Duodenal mucosa (tissue), 2 donors: Measurements from ENCODE around the gene PHF20.
"Not testable (repeated sequence)": the region's sequence is repeated elsewhere in the genome, so short reads cannot be mapped to it uniquely, and the experiment has no call there.

ENCODE experiments used
- H3K27ac ChIP-seq: one replicate; pipeline ENCODE4 v1.7.0; 2013; ENCODE audit warnings: low read depth, low read length
- H3K27me3 ChIP-seq, 2 donors: one replicate each; pipeline ENCODE4 v1.7.0; 2013; ENCODE audit warnings: low read length in 2 of 2, control low read depth in 1 of 2; ENCODE audit not compliant: insufficient read depth in 2 of 2, control insufficient read depth in 1 of 2
- H3K36me3 ChIP-seq, 2 donors: one replicate each; pipeline ENCODE4 v1.7.0; 2013; ENCODE audit warnings: low read length in 2 of 2, control low read depth in 1 of 2; ENCODE audit not compliant: insufficient read depth in 2 of 2, control insufficient read depth in 1 of 2
- H3K4me1 ChIP-seq, 2 donors: one replicate each; pipeline ENCODE4 v1.7.0; 2013; ENCODE audit warnings: low read length in 2 of 2, control low read depth in 1 of 2; ENCODE audit not compliant: insufficient read depth in 2 of 2, control insufficient read depth in 1 of 2
- H3K4me3 ChIP-seq, 2 donors: one replicate each; pipeline ENCODE4 v1.7.0; 2013; ENCODE audit warnings: low read length in 2 of 2, low read depth in 1 of 2
- H3K9ac ChIP-seq, 2 donors: one replicate each; pipeline ENCODE4 v1.7.0; 2013; ENCODE audit warnings: low read length in 2 of 2, low read depth in 1 of 2
- H3K9me3 ChIP-seq, 2 donors: one replicate each; pipeline ENCODE4 v1.7.0; 2013; ENCODE audit warnings: low read length in 2 of 2, control low read depth in 1 of 2; ENCODE audit not compliant: control insufficient read depth in 1 of 2

The PHF20 gene

GRCh38 chr20:35981969-35982368, 210.2 kb downstream of the PHF20 start:
- H3K4me3 ChIP-seq, result no peak overlapping the region
- no peaks in the 10 kb centered on the region for H3K27me3 ChIP-seq
- H3K9me3 ChIP-seq, result no peaks in the 10 kb centered on the region
- H3K27ac ChIP-seq, result no peak overlapping the region
- H3K4me1 ChIP-seq, result no peaks in the 10 kb centered on the region
- no peaks in the 10 kb centered on the region for H3K36me3 ChIP-seq
- no peak overlapping the region for H3K9ac ChIP-seq

GRCh38 chr20:35984382-35984781, 212.6 kb downstream of the PHF20 start:
- no peaks in the 10 kb centered on the region for H3K27me3 ChIP-seq
- no peaks in the 10 kb centered on the region for H3K36me3 ChIP-seq
- H3K4me1 ChIP-seq, result no peaks in the 10 kb centered on the region
- no peak overlapping the region for H3K9ac ChIP-seq
- H3K9me3 ChIP-seq, result no peaks in the 10 kb centered on the region
- no peak overlapping the region for H3K4me3 ChIP-seq
- H3K27ac ChIP-seq, result no peak overlapping the region

- Histone ChIP-seq H3K36me3 (no peaks in the 10 kb centered on the region), H3K27me3 (no peaks in the 10 kb centered on the region), H3K9me3 (no peaks in the 10 kb centered on the region), H3K9ac (no peak overlapping the region), H3K4me3 (no peak overlapping the region), H3K27ac (no peak overlapping the region), H3K4me1 (no peaks in the 10 kb centered on the region)
Observed at GRCh38 chr20:35985806-35986205, 214.0 kb downstream of the PHF20 start.

- no peaks in the 10 kb centered on the region for H3K36me3 ChIP-seq
- H3K4me3 ChIP-seq, result no peak overlapping the region
- no peak overlapping the region for H3K9ac ChIP-seq
- H3K9me3 ChIP-seq, result no peaks in the 10 kb centered on the region
- H3K27me3 ChIP-seq, result no peaks in the 10 kb centered on the region
- H3K27ac ChIP-seq, result no peak overlapping the region
- no peaks in the 10 kb centered on the region for H3K4me1 ChIP-seq
Observed at GRCh38 chr20:35988910-35989463, 217.2 kb downstream of the PHF20 start.

- Histone ChIP-seq H3K27ac (no peak overlapping the region), H3K4me3 (no peak overlapping the region), H3K9me3 (no peaks in the 10 kb centered on the region), H3K9ac (no peak overlapping the region), H3K36me3 (no peaks in the 10 kb centered on the region), H3K27me3 (no peaks in the 10 kb centered on the region), H3K4me1 (no peaks in the 10 kb centered on the region)
Observed at GRCh38 chr20:35991142-35991771, 219.4 kb downstream of the PHF20 start.

GRCh38 chr20:35992713-35993335, 221.0 kb downstream of the PHF20 start:
- Histone ChIP-seq H3K27me3 (no peaks in the 10 kb centered on the region), H3K27ac (no peak overlapping the region), H3K4me1 (no peaks in the 10 kb centered on the region), H3K36me3 (no peaks in the 10 kb centered on the region), H3K9me3 (no peaks in the 10 kb centered on the region), H3K4me3 (no peak overlapping the region), H3K9ac (no peak overlapping the region)

- no peaks in the 10 kb centered on the region for H3K27me3 ChIP-seq
- H3K27ac ChIP-seq, result no peak overlapping the region
- no peaks in the 10 kb centered on the region for H3K36me3 ChIP-seq
- no peaks in the 10 kb centered on the region for H3K4me1 ChIP-seq
- H3K4me3 ChIP-seq, result no peak overlapping the region
- no peaks in the 10 kb centered on the region for H3K9me3 ChIP-seq
- no peak overlapping the region for H3K9ac ChIP-seq
Observed at GRCh38 chr20:35994994-35995453, 223.2 kb downstream of the PHF20 start.

- not testable (repeated sequence) for H3K9me3 ChIP-seq, H3K27me3 ChIP-seq, H3K36me3 ChIP-seq, H3K27ac ChIP-seq, H3K4me3 ChIP-seq, H3K4me1 ChIP-seq, H3K9ac ChIP-seq
Observed at GRCh38 chr20:35996492-35996891, 224.7 kb downstream of the PHF20 start.
